Measurements from ENCODE around the gene FAM200A. TPM values are rescaled to one million over a fixed set of nuclear protein-coding genes. Genes with fewer than 3 reads are reported as not detected.

The FAM200A gene
- total and polyA plus RNA-seq, 2 of the 4 experiments (the other 2 are of a cell fraction) = 5.9 to 6.0 TPM

GRCh38 chr7:99596408-99596955, 44.6 kb upstream of the FAM200A start:
- TF ChIP-seq FOS (IDR thresholded peaks at IDR 0.05; ENCODE audit: low read depth, low read length) = no peak
- TF ChIP-seq RCOR1 (IDR thresholded peaks at IDR 0.05; ENCODE audit: insufficient replicate concordance, low read length) = no peak
- no peak for TF ChIP-seq CTCF (conservative IDR thresholded peaks at IDR 0.05; ENCODE audit: low read depth, low read length)
- TF ChIP-seq POLR2A (IDR thresholded peaks at IDR 0.05; ENCODE audit: low read depth, low read length) = no peak
- TF ChIP-seq RFX5 (IDR thresholded peaks at IDR 0.05; ENCODE audit: low read depth, low read length) = no peak
- TF ChIP-seq MAZ (IDR thresholded peaks at IDR 0.05; ENCODE audit: borderline replicate concordance, low read depth, low read length) = no peak
- no peak for TF ChIP-seq MXI1 (IDR thresholded peaks at IDR 0.05; ENCODE audit: borderline replicate concordance, low read depth, low read length)
- no peak for TF ChIP-seq CHD1 (IDR thresholded peaks at IDR 0.05; ENCODE audit: low read depth, low read length)
- TF ChIP-seq NFE2L2 (IDR thresholded peaks at IDR 0.05; ENCODE audit: low read depth, low read length) = no peak
- TF ChIP-seq USF2 (IDR thresholded peaks at IDR 0.05; ENCODE audit: low read depth, low read length) = no peak
- no peak for TF ChIP-seq CEBPB (IDR thresholded peaks at IDR 0.05; ENCODE audit: low read depth, low read length)
- TF ChIP-seq ELK1 (IDR thresholded peaks at IDR 0.05; ENCODE audit: borderline replicate concordance, low read depth, low read length) = no peak
- TF ChIP-seq SMC3 (IDR thresholded peaks at IDR 0.05; ENCODE audit: low read depth, low read length) = no peak
- no peak for TF ChIP-seq RAD21 (IDR thresholded peaks at IDR 0.05; ENCODE audit: low read length)
- TF ChIP-seq MAFK (IDR thresholded peaks at IDR 0.05; ENCODE audit: low read depth, low read length) = no peak
- no peak for TF ChIP-seq BHLHE40 (IDR thresholded peaks at IDR 0.05; ENCODE audit: low read depth, low read length)
- H2AK5ac ChIP-seq (ENCODE audit: low read depth, low read length) = no peak overlapping the region
- intact Hi-C loops (cut with micrococcal nuclease) = no loop called here
- no peak overlapping the region for H3K4me2 ChIP-seq (ENCODE audit: low read depth, low read length)
- H3K18ac ChIP-seq (ENCODE audit: low read depth, low read length) = no peak overlapping the region
- WGBS, 2 experiments (ENCODE audit: extremely low coverage in 2 of 2, insufficient read length in 1 of 2) = no CpG with 5 or more reads among the region's 1 CpG
- ChIA-PET POLR2A (ENCODE audit: unreplicated experiment) (no interaction called here), CTCF (no interaction called here)
- no peak overlapping the region for H3K9ac ChIP-seq (ENCODE audit: low read depth, low read length)
- H3K36me3 ChIP-seq (ENCODE audit: control insufficient read depth, insufficient read depth, low read length) = no peaks in the 10 kb centered on the region
- no peak overlapping the region for H3K4ac ChIP-seq (ENCODE audit: low read depth, low read length)
- no peaks in the 10 kb centered on the region for H3K27me3 ChIP-seq (ENCODE audit: control insufficient read depth, insufficient read depth, low read length)
- ATAC-seq (ENCODE audit: low read depth) (no peak), DNase-seq (no peak)
- H3K4me1 ChIP-seq (ENCODE audit: control insufficient read depth, insufficient read depth, low read length) = no peaks in the 10 kb centered on the region
- H2BK20ac ChIP-seq (ENCODE audit: low read depth, low read length) = no peak overlapping the region
- no peaks in the 10 kb centered on the region for H3K9me3 ChIP-seq (ENCODE audit: control insufficient read depth, insufficient read depth, low read length)
- no TSS peak for BruUV-seq (replicated peaks)
- H2BK5ac ChIP-seq (ENCODE audit: low read depth, low read length, poor library complexity, severe bottlenecking) = no peak overlapping the region
- no peak overlapping the region for H4K8ac ChIP-seq (ENCODE audit: low read depth in 2 of 2, low read length in 2 of 2)
- in situ Hi-C loops (cut with MboI; ENCODE audit: low sequenced_read_pairs) = no loop called here
- no peak overlapping the region for H3K56ac ChIP-seq (ENCODE audit: extremely low read depth, insufficient read depth, low read length)
- H2BK15ac ChIP-seq (ENCODE audit: low read depth, low read length) = no peak overlapping the region
- no peak overlapping the region for H3K4me3 ChIP-seq (ENCODE audit: insufficient read depth, low read depth, low read length)
- no peaks in the 10 kb centered on the region for H3K79me1 ChIP-seq (ENCODE audit: low read depth in 1 of 2, low read length in 2 of 2)
- H3K14ac ChIP-seq (replicated peaks; ENCODE audit: low read depth, low read length) = no peak overlapping the region
- H4K20me1 ChIP-seq (ENCODE audit: insufficient read depth, low read length) = no peaks in the 10 kb centered on the region
- H4K91ac ChIP-seq (ENCODE audit: insufficient read depth, low read depth, low read length) = no peak overlapping the region
- H2BK120ac ChIP-seq (ENCODE audit: low read depth, low read length) = no peak overlapping the region
- dilution Hi-C loops (cut with HindIII; ENCODE audit: low sequenced_read_pairs, unreplicated experiment) = no loop called here
- no peak overlapping the region for H3K23ac ChIP-seq (ENCODE audit: low read depth, low read length)
- H2AFZ ChIP-seq (replicated peaks; ENCODE audit: low read length, poor library complexity) = no peak overlapping the region
- no peaks in the 10 kb centered on the region for H3K9me1 ChIP-seq (ENCODE audit: insufficient read depth, low read length)
- no peak overlapping the region for H3K27ac ChIP-seq (ENCODE audit: insufficient read depth, low read length)
- H2AK9ac ChIP-seq (replicated peaks; ENCODE audit: low read depth, low read length, poor library complexity) = no peak overlapping the region
- H4K5ac ChIP-seq (ENCODE audit: low read depth, low read length) = no peak overlapping the region

Data from IMR-90 (cell line).